ENCODE results near the gene ANKZF1.

GRCh38 chr2:219214141-219214540 lies 15.5 kb upstream of the ANKZF1 start:
- TF ChIP-seq TAF1 (IDR thresholded peaks at IDR 0.05; ENCODE audit: borderline replicate concordance, low read depth, low read length) = no peak
- TF ChIP-seq POLR2AphosphoS5 (IDR thresholded peaks at IDR 0.05; ENCODE audit: low read depth, low read length) = no peak
- no peak for TF ChIP-seq POLR2A (IDR thresholded peaks at IDR 0.05; ENCODE audit: low read depth, low read length)

All from GM12892 (cell line).